CD14-positive monocyte (primary cell): ENCODE measurements around the gene ODC1. TPM values are rescaled to one million over a fixed set of nuclear protein-coding genes. Genes with fewer than 3 reads are reported as not detected.

ENCODE experiments used
- DNase-seq, 3 donors: peaks; one replicate each; pipeline ENCODE4 v3.0.0-alpha.2; 2011 to 2022
- H2AFZ ChIP-seq: 2 replicates; pipeline ENCODE4 v1.6.0; 2012; ENCODE audit warnings: mild to moderate bottlenecking, low read depth, low read length, inconsistent platforms; ENCODE audit not compliant: insufficient read depth, poor library complexity, severe bottlenecking
- H3K27ac ChIP-seq, 2 donors: 1 replicate in 1 of 2; 2 replicates in 1 of 2; pipeline ENCODE4 v1.5.1; 2012 to 2013; ENCODE audit warnings: low read length in 2 of 2, control low read depth in 1 of 2, inconsistent platforms in 1 of 2, low read depth in 1 of 2, mild to moderate bottlenecking in 1 of 2
- H3K27me3 ChIP-seq, 2 donors: one replicate each; pipeline versions ENCODE4 v1.6.0 to v1.6.1; 2011 to 2013; ENCODE audit warnings: low read length in 2 of 2; ENCODE audit not compliant: control insufficient read depth in 2 of 2, insufficient read depth in 2 of 2
- H3K36me3 ChIP-seq, 2 donors: replicated peaks in 1 of 2; 1 replicate in 1 of 2; 2 replicates in 1 of 2; pipeline versions ENCODE4 v1.5.1 to v1.6.1; 2012 to 2013; ENCODE audit warnings: low read length in 2 of 2, control low read depth in 1 of 2, inconsistent platforms in 1 of 2, mild to moderate bottlenecking in 1 of 2; ENCODE audit not compliant: insufficient read depth in 2 of 2, control insufficient read depth in 1 of 2
- H3K4me1 ChIP-seq, 2 donors: 1 replicate in 1 of 2; 2 replicates in 1 of 2; pipeline versions ENCODE4 v1.5.1 to v1.6.1; 2012 to 2013; ENCODE audit warnings: low read length in 2 of 2, control low read depth in 1 of 2, inconsistent platforms in 1 of 2, mild to moderate bottlenecking in 1 of 2, moderate library complexity in 1 of 2; ENCODE audit not compliant: insufficient read depth in 2 of 2, control insufficient read depth in 1 of 2
- H3K4me2 ChIP-seq: replicated peaks from 2 replicates; pipeline ENCODE3; 2012; ENCODE audit warnings: low read length, moderate library complexity, mild to moderate bottlenecking; ENCODE audit not compliant: poor library complexity, severe bottlenecking; ENCODE audit errors: extremely low read depth
- H3K4me3 ChIP-seq, 3 experiments: fragments of 200-600 bp in 1 of 3; sonication (generic) in 1 of 3; replicated peaks in 1 of 3; 1 replicate in 2 of 3; 2 replicates in 1 of 3; pipeline ENCODE4 v1.5.1; 2011 to 2013; ENCODE audit warnings: low read length in 3 of 3, mild to moderate bottlenecking in 3 of 3, control low read depth in 2 of 3, low read depth in 2 of 3, inconsistent platforms in 1 of 3, moderate library complexity in 1 of 3
- H3K79me2 ChIP-seq: 2 replicates; pipeline ENCODE4 v1.6.0; 2012; ENCODE audit warnings: mild to moderate bottlenecking, control low read depth, inconsistent platforms, low read length, moderate library complexity; ENCODE audit not compliant: insufficient read depth
- H3K9ac ChIP-seq: 2 replicates; pipeline ENCODE4 v1.6.0; 2017; ENCODE audit warnings: low read length, mild to moderate bottlenecking; ENCODE audit not compliant: insufficient read depth, poor library complexity, severe bottlenecking
- H3K9me3 ChIP-seq, 2 donors: replicated peaks in 1 of 2; 1 replicate in 1 of 2; 2 replicates in 1 of 2; pipeline versions ENCODE4 v1.5.1 to v1.6.1; 2012 to 2013; ENCODE audit warnings: low read length in 2 of 2, control low read depth in 1 of 2; ENCODE audit not compliant: control insufficient read depth in 1 of 2, insufficient read depth in 1 of 2
- H4K20me1 ChIP-seq: 2 replicates; pipeline ENCODE4 v1.6.0; 2012; ENCODE audit warnings: mild to moderate bottlenecking, low read length, control low read depth, moderate library complexity; ENCODE audit not compliant: insufficient read depth
- H3K27ac Mint-ChIP-seq, 7 donors: one replicate each; pipeline ENCODE4 v1.8.0; 2020; ENCODE audit warnings: mild to moderate bottlenecking in 7 of 7, mixed read lengths in 7 of 7, moderate library complexity in 6 of 7, inconsistent platforms in 2 of 7
- H3K27me3 Mint-ChIP-seq, 3 donors: one replicate each; pipeline ENCODE4 v1.8.0; 2021 to 2022; ENCODE audit warnings: low read depth in 3 of 3, mild to moderate bottlenecking in 3 of 3, mixed read lengths in 3 of 3, moderate library complexity in 3 of 3, inconsistent platforms in 1 of 3
- H3K36me3 Mint-ChIP-seq, 2 donors: one replicate each; pipeline ENCODE4 v1.8.0; 2020; ENCODE audit warnings: mixed read lengths in 2 of 2, inconsistent platforms in 1 of 2, mild to moderate bottlenecking in 1 of 2
- H3K4me1 Mint-ChIP-seq: one replicate; pipeline ENCODE4 v1.8.0; 2020; ENCODE audit warnings: mild to moderate bottlenecking, mixed read lengths
- H3K4me3 Mint-ChIP-seq, 2 donors: one replicate each; pipeline ENCODE4 v1.8.0; 2020; ENCODE audit warnings: mild to moderate bottlenecking in 2 of 2, mixed read lengths in 2 of 2, moderate library complexity in 1 of 2
- H3K9me3 Mint-ChIP-seq, 7 donors: one replicate each; pipeline ENCODE4 v1.8.0; 2020 to 2022; ENCODE audit warnings: mixed read lengths in 7 of 7, mild to moderate bottlenecking in 6 of 7, moderate library complexity in 6 of 7, inconsistent platforms in 2 of 7
- CTCF ChIP-seq: fragments of 200-600 bp; IDR thresholded peaks from one replicate; pipeline ENCODE4 v1.8.0; 2022; ENCODE audit warnings: antibody characterized with exemption, mild to moderate bottlenecking
- WGBS: methylation state at CpG from one replicate; pipeline ENCODE4 v1.1.5; 2013; ENCODE audit warnings: missing lambda C conversion rate; ENCODE audit not compliant: insufficient coverage; 5-methylcytosine and 5-hydroxymethylcytosine counted together
- intact Hi-C, 2 donors: fragments of 100-400 bp; cut with micrococcal nuclease; formaldehyde crosslinking; loops; one replicate each; pipeline versions ENCODE4 v1.15.0 to v1.15.1; 2023
- polyA plus RNA-seq, 3 donors: library from polyadenylated mRNA; depleted of rRNA in 1 of 3; unstranded in 2 of 3; stranded (reverse) in 1 of 3; fragments of 300-500 nt in 2 of 3; fragments of >200 nt in 1 of 3; fragmentation: Illumina TruSeq in 2 of 3; gene quantifications; 1 replicate in 2 of 3; 2 replicates in 1 of 3; pipeline ENCODE4 v1.2.3, GENCODE V29; 2012 to 2021

ODC1 gene
- polyA plus RNA-seq, 3 donors = 22.7 to 27.3 (median 23.6) TPM

- Histone ChIP-seq H3K4me3 (peak overlapping the region in 1 of 3 experiments; percentile 56), H3K4me1 (peaks cover 58 to 74% of the 10 kb centered on the region in 2 donors), H3K36me3 (peaks cover 3 to 17% of the 10 kb centered on the region in 2 donors), H2AFZ (no peak overlapping the region), H3K4me2 (peak overlapping the region; percentile 52), H3K9me3 (no peaks in the 10 kb centered on the region), H3K27ac (peak overlapping the region; percentile 74 to 87), H3K79me2 (peaks cover 69% of the 10 kb centered on the region), H3K9ac (peak overlapping the region; percentile 58), H3K27me3 (no peaks in the 10 kb centered on the region), H4K20me1 (peaks cover 20% of the 10 kb centered on the region)
- Mint-ChIP-seq H3K4me1 (peaks cover 71% of the 10 kb centered on the region), H3K9me3 (peaks cover 0 to 1% (median 0%) of the 10 kb centered on the region in 7 donors), H3K27me3 (peaks cover 0 to 3% (median 0%) of the 10 kb centered on the region in 3 donors), H3K27ac (peak overlapping the region; percentile 90 to 96 (median 93)), H3K36me3 (peaks cover 28 to 50% of the 10 kb centered on the region in 2 donors), H3K4me3 (peak overlapping the region; percentile 62 to 82)
- no peak for TF ChIP-seq CTCF
- WGBS = 15% methylated on average over 7 of the region's 11 CpGs
- peak; percentile 95 to 98 (median 97) for DNase-seq
- intact Hi-C loops = no loop called here
Measured at GRCh38 chr2:10400568-10400977, 47.6 kb downstream of the ODC1 start.

GRCh38 chr2:10400002-10400401 is 48.1 kb downstream of the ODC1 start:
- peak overlapping the region; percentile 52 for H3K4me2 ChIP-seq
- peaks cover 3 to 14% of the 10 kb centered on the region in 2 donors for H3K36me3 ChIP-seq
- Mint-ChIP-seq H3K4me3 (peak overlapping the region in 1 of 2 donors; percentile 63), H3K36me3 (peaks cover 28 to 48% of the 10 kb centered on the region in 2 donors), H3K27me3 (peaks cover 0 to 3% (median 0%) of the 10 kb centered on the region in 3 donors), H3K4me1 (peaks cover 68% of the 10 kb centered on the region), H3K27ac (peak overlapping the region; percentile 90 to 96 (median 93)), H3K9me3 (peaks cover 0 to 1% (median 0%) of the 10 kb centered on the region in 7 donors)
- intact Hi-C loops = no loop called here
- WGBS = 81% methylated on average over 14 of the region's 14 CpGs
- H3K79me2 ChIP-seq = peaks cover 69% of the 10 kb centered on the region
- peaks cover 20% of the 10 kb centered on the region for H4K20me1 ChIP-seq
- no peaks in the 10 kb centered on the region for H3K9me3 ChIP-seq
- peaks cover 53 to 68% of the 10 kb centered on the region in 2 donors for H3K4me1 ChIP-seq
- no peak overlapping the region for H2AFZ ChIP-seq
- H3K9ac ChIP-seq = peak overlapping the region; percentile 58
- peak overlapping the region; percentile 74 to 87 for H3K27ac ChIP-seq
- no peak for TF ChIP-seq CTCF
- peak overlapping the region in 1 of 3 experiments; percentile 56 for H3K4me3 ChIP-seq
- H3K27me3 ChIP-seq = no peaks in the 10 kb centered on the region
- no peak for DNase-seq
